GM21381 (cell line): ENCODE results near the gene DNAJC3.

ENCODE experiments used
- ATAC-seq: cut with Tn5 transposase; IDR thresholded peaks from one replicate; pipeline ENCODE4 v1.9.1; 2021; ENCODE audit warnings: mild to moderate bottlenecking, moderate library complexity; ENCODE audit not compliant: unreplicated experiment

The DNAJC3 gene

DNA sequence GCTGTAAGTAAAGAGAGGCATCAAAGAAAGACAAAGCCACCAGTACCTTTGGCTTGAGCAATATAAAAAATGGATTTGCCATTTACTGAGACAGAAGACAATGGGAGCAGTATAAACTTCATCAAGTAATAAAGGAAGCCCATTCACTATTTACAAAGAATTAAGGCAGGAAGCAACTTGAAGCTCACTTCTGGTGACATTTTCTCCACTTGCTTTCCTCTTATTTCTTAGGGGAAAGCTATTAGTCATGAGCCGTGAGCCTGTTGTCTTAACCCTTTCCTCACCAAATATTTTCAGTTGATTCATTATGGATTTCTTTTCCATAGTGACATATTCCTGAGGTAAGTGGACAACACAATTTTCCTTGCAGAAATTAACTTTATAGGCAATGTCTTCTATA lies 156.8 kb downstream of the DNAJC3 start:
- no peak for ATAC-seq

DNA sequence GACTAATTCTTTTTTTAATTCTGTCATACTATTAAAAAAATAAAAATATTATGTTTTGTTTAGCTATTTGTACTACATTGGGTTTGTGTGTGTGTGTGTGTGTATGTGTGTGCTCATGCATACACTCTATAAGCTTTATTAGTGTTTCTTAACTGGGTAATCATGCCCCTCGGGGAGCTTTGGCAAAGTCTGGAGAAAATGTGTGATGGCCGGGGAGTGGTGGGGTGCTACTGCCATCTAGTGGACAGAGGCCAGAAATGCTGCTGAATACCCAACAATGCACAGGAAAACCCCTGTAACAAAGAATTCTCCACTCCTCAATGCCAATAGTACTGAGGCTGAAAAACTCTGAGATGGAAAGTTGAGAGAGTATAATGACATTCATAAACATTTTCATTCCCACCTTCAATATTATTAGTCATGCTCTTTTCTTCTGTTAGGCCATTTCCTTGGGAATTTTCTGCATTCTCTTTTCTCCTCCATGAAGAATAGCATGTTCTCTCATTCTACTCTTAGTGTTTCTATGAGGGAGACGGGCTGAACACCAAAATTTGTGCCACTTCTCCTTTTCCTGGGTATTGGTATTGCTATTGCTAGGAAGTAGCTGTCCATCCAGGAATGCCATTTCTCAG lies 157.3 kb downstream of the DNAJC3 start:
- peak; percentile 88 for ATAC-seq

DNA sequence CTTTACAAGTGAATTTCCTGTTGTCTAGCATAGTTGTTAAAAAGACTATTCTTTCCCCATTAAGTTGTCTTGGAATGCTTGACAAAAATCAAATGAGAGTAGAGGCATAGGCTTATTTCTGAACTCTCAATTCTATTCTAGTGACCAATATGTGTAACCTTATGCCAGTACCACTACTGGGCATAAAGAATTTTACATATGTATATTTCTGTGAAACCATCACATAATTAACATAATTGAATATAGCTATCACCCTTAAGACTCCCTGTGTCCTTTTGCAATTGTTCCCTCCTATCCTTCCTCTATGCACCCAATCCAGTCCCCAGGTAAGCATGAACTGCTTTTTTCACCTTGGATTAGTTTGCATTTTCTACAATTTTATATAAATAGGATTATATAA lies 165.0 kb downstream of the DNAJC3 start:
- no peak for ATAC-seq

DNA sequence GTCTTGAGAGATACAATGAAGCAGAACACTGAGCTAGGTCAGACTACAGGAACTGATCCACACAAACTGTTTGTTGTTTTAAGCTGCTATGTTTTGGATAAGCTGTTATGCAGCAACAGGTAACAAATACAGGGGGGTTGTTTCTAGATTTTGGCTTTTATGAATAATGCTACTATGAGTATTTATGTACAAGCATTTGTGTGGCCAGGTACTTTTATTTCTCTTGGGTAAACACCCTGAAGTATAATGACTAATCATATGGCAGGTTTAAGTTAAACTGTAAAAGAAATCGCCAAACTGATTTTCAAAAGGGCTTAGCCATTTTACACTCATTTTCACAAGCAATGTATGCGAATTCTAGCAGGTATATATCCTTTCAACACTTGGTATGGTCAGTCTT lies 166.0 kb downstream of the DNAJC3 start:
- no peak for ATAC-seq
